ENCODE data around the gene ZFR2.
"Not testable (repeated sequence)": the region's sequence is repeated elsewhere in the genome, so short reads cannot be mapped to it uniquely, and the experiment has no call there.

ZFR2 gene

DNA sequence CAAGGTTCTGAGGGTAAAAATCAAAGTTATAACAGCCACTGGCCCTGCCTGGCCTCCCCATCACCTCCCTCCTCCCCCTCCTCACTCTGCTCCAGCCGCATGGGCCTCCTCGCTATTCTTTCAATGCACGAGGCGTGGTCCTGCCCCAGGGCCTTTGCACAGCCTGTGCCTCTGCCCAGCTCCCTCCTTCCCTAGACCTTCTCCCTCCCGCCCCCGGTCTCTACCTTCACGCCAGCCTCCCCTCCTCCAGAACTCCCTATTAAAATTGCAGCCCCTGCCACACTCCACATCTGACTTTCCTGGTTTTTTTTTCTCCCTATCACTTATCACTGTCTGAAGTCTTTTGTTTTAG lies 100.1 kb downstream of the ZFR2 start:
- no peak for DNase-seq

GRCh38 chr19:3768015-3768747 lies 100.7 kb downstream of the ZFR2 start:
- no peak for DNase-seq

DNA sequence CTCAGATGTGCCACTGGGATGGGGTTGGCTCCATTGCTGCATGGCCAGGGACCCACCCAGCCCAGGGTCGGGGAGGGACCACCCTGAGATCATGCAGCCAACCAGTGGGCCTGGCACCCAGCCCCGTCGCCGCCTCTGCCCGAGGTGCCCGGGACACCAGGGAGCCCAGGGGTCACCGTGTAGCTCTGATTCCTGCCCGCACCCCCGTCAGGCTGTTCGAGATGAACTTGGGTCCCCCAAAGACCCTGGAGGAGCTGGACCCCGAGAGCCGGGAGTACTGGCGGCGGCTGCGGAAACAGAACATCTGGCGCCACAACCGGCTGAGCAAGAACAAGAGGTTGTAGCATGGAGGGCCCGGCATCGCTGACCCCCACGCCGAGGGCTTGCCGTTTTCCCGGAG lies 101.8 kb downstream of the ZFR2 start:
- DNase-seq, result no peak

DNA sequence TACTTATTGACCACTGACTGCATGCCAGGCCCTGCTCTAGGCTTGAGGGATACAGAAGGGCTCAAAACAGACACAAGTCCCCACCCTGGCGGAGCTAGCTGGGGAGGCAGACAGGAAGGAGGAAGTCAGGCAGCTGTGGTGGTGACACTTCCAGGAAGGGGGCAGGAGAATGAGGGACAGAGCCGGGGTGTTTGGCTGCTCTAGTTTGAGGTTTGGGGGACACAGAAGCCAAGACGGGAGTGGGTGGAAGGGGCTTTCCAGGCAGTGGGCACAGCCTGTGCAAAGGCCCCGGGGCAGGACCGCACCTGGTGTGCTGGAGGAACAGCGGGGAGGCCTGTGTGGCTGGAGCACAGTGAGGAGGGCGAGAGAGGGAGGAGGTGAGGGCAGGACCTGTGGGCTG lies 102.3 kb downstream of the ZFR2 start:
- no peak for DNase-seq

GRCh38 chr19:3765757-3766156 lies 103.1 kb downstream of the ZFR2 start:
- not testable (repeated sequence) for DNase-seq

DNA sequence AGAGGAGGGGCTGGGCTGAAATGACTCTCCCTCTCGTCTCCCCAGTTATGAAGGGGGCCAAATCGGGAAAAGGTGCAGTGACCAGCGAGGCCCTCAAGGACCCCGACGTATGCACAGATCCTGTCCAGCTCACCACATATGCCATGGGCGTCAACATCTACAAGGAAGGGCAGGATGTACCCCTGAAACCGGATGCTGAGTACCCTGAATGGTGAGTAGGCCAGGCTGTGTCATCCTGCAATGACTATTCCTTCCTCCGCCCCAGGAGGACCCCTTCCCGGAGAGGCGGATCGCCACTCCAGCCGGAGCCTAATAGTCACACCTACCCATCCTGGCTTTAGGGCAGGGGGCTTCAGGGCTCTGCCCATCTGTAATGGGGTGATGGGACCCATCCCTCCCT lies 103.7 kb downstream of the ZFR2 start:
- DNase-seq, result no peak

- peak; percentile 99 for DNase-seq
Measured at GRCh38 chr19:3762501-3763459, 106.1 kb downstream of the ZFR2 start, which contains the start of gene MRPL54. MRPL54 (plus strand) TSS chr19:3762682; CDS start chr19:3762701, 19 bp downstream.

DNA sequence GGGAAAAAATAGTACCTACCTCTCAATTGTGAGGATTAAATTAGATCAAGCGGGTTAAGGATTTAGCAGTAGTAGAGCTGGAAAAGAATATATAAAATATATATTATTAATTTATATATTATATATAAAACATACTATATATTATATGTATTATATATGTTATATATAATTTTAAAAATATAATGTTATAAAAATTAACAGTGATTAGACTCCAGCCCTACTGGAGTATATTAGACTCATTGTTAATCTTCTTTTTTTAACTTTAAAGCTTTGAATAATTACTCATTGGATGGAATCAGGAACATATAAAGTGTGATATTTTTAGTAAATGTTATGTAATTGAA lies 106.7 kb downstream of the ZFR2 start:
- no peak for DNase-seq

DNA sequence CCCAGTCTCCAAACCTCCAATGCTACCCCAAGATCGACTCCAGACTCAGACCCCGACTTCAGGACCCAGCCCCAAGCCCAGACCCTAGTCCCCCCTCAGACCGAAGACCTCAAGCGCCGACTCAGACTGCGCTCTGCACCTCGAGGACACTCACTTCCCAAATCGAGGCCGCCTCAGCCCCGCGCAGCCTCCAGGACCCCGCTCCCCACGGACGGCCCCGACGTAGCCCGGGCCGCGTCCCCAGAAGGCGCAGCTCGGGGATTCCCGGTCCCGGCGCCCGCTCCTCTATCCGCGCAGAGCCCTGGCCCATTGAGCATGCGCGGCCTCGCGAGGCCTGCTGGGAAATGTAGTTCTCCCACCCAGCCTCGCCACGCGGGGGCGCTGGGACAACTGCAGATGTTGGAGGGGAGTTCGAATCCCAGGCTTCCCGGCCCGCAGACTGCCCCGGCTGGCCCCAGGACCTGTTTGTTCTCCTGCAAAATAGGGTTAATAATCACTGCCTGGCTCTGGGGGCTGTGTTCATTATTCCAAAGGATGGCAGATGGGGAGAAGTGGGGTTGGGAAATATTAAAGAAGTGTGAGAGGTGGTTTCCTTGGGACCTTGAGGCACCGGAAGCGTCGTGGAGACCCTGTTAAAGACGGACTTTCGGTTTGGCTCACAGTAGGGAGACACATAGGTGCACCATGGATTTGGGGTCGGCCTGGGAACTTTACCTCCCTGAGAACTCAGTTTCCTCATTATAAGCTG lies 107.3 kb downstream of the ZFR2 start, which contains the start of gene APBA3:
Gene APBA3 (minus strand): TSS at position 311 of the 748 bp plus-strand sequence. CDS start 1,428 bp downstream, outside the sequence.
- peak; percentile 88 for DNase-seq

GRCh38 chr19:3760871-3761361 lies 107.9 kb downstream of the ZFR2 start:
- peak; percentile 5 for DNase-seq

DNA sequence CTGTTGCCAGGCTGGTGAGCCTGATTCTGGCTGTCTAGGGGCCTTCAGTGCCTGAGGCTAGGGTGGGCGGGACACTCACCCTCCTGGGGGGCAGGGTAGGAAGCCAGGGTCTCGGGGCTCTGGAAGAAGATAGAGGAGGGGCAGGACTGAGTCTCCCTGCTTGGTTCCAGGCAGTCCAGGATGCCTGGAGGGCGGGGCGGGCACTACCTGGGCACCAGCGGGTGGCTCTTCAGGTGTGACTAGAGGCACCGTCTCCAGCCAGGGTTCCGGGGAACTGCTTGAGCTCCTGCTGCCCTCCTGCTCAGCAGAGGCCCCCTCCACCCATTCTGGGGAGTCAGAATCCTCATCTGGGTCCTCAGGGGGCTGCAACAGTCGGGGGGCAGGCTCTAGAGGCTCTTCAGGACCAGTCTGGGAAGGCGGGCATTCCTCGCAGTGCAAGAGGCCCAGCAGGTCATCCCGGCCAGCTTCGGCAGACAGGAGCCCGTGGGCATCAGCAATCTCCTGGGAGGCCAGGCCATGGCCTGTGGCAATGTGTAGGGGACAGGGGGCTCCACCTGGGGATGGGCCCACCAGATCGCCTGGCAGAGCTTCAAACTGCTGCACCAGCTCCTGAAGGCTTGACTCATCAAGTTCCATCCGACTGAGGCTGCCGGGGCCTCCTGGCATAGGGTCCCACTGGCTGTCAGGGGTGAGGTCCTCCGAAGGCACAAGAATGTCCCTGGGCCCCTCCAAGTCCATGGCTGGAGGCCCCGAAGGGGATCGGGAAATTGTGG lies 109.2 kb downstream of the ZFR2 start:
- no peak for DNase-seq

GRCh38 chr19:3758297-3758696 lies 110.5 kb downstream of the ZFR2 start:
- DNase-seq, result not testable (repeated sequence)

DNA sequence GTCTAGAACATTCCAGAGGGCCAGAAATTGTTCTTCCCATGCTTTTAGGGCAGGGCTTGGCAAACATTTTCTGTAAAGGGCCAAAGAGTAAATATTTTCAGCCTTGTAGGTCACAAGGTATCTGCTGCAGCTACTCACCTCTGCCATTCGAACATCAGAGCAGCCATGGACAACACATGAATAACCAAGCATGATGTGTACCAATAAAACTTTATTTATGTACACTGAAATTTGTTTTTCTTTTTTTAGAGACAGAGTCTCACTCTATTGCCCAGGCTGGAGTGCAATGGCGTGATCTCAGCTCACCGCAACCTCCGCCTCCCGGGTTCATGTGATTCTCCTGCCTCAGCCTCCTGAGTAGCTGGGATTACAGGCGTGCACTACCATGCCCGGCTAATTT lies 111.1 kb downstream of the ZFR2 start:
- not testable (repeated sequence) for DNase-seq

Measured in fibroblast of upper back skin (primary cell).